A549 treated with Hydrocortisone at 1 μM for 4 hours (cell line): ENCODE measurements around the gene SHC2. TPM values are rescaled to one million over a fixed set of nuclear protein-coding genes. Genes with fewer than 3 reads are reported as not detected.

ENCODE experiments used
- total RNA-seq: library from RNA; stranded (reverse); fragments of 200-300 nt; extraction: Qiagen RNA extraction; gene quantifications from 5 replicates; pipeline ENCODE4 v1.2.3, GENCODE V29; 2022

SHC2 gene
- total RNA-seq = 0.77 to 1.5 TPM (median 0.99 TPM) in 5 replicates

GRCh38 chr19:460877-461720 lies at the start of gene SHC2:
TSS of gene SHC2 (minus strand) at chr19:461033. CDS start at chr19:460996, 37 bp downstream.

DNA sequence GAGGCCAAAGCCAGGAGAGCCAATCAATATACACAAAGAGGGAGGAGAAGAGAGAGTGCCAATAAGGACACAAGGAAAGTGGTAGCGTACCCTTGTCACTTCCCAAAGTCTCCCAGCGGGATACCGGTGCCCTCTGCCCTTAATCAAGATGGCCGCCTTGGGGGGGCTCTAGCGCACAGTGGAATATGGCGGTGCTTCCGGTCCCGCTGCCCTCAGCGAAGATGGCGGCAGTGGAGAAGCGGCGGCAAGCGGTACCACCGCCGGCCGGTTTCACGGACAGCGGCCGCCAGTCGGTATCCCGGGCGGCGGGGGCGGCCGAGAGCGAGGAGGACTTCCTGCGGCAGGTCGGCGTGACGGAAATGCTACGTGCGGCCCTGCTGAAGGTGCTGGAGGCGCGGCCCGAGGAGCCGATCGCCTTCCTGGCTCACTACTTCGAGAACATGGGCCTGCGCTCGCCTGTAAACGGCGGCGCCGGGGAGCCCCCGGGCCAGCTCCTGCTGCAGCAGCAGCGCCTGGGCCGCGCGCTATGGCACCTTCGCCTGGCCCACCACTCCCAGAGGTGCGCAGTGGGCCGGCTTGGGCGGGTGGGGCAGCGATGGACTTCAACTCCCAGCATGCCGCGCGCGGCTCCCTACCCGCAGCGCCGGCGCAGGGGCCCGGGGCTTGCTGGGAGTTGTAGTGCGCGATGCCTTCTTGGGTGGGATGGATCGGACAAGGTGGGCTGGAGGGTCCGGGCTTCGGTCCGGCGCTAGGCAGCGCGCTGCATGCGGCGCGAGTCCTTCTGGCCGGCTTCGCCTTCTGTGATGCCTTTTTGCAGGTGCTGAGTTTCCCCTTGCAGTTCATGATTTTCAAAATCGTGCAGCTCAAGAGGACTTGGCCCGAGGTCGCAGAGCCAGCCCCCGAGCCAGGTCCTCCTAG lies 46.7 kb upstream of the SHC2 start, which contains the start of gene TPGS1:
Gene TPGS1 (plus strand): TSS at position 212 of the 918 bp plus-strand sequence. CDS start 10 bp downstream, at position 222.

DNA sequence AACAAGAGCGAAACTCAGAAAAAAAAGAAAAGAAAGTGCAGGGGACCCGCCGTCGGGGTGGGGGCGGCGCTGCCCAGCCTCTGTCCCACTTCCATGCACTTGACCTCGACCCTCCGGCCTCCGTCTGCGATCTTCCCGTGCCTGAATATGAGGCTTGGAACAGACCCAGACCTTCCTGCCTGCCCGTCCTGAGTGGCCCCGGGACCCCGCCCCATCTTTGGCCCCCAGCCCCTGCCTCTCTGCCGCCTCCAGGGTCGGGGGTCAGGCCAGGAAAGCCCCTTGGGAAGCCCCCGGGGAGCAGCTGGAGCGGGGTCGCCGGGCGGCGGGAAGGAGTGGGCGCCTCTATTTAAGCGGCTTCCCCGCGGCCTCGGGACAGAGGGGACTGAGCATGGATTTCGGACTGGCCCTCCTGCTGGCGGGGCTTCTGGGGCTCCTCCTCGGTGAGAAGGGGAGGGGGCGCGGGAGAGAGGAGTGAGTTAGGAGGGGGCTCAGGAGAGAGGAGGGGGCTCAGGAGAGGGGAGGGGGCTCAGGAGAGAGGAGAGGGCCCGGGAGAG lies 35.4 kb upstream of the SHC2 start, which contains the start of gene MADCAM1:
Gene MADCAM1 (plus strand): TSS at position 375 of the 554 bp plus-strand sequence. CDS start 14 bp downstream, at position 389.

DNA sequence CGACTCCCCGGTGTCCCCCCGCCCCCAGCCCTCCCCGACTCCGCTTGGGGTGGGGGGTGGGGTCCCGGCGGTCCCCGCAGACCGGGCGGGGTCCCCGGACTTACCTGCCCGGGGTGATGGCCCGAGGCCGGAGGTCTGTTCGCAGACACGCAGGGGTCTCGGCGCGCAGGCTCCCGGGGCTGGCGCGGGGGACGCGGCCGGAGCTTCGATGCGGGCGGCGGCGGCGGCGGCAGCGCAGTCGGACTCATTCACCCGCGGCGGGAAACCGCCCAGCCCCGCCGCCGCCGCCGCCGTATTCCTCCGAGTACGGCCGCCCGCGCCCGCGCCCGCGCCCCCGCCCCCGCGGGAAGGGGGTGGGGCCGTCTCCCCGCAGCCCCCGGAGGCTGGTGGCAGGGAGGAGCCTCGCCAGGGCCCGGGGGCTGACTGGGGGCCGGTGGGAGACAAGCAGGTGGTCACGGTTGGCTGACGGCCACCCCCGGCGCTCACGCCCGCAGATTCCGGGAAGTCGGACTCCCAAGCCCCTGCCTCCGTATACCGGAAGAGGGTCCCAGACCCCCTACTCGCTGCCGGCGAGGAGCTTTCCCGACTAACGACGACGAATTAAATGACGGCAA lies 51.8 kb downstream of the SHC2 start, which contains the start of gene C2CD4C:
Gene C2CD4C (minus strand): TSS at position 246 of the 614 bp plus-strand sequence. CDS start 786 bp downstream, outside the sequence.

Other genes with a start within 250 kb of the SHC2 start
- 85.3 to 109 TPM (median 99.8 TPM) in 5 replicates for gene PLPP2, start 169.6 kb downstream of the SHC2 start, total RNA-seq
- 15.1 to 22.7 TPM (median 18.3 TPM) in 5 replicates for gene MIER2, start 116.2 kb downstream of the SHC2 start, total RNA-seq
- gene C2CD4C, start 51.9 kb downstream of the SHC2 start, total RNA-seq = 0.22 to 0.68 TPM (median 0.59 TPM) in 5 replicates
- gene MADCAM1, start 35.5 kb upstream of the SHC2 start, total RNA-seq = 0.12 to 0.41 TPM (median 0.30 TPM) in 5 replicates
- gene TPGS1, start 46.5 kb upstream of the SHC2 start, total RNA-seq = 9.8 to 16.5 TPM (median 15.3 TPM) in 5 replicates
- 67.9 to 93.1 TPM (median 87.3 TPM) in 5 replicates for gene CDC34, start 70.7 kb upstream of the SHC2 start, total RNA-seq
- gene GZMM, start 83.0 kb upstream of the SHC2 start, total RNA-seq = 0.30 to 0.48 TPM (median 0.39 TPM) in 5 replicates
- 645 to 729 TPM (median 699 TPM) in 5 replicates for gene BSG, start 111.6 kb upstream of the SHC2 start, total RNA-seq
- 30.4 to 38.9 TPM (median 35.2 TPM) in 5 replicates for gene HCN2, start 128.8 kb upstream of the SHC2 start, total RNA-seq
- 68.0 to 91.4 TPM (median 86.6 TPM) in 5 replicates for gene POLRMT, start 172.5 kb upstream of the SHC2 start, total RNA-seq
- 0.37 to 0.75 TPM (median 0.55 TPM) in 5 replicates for gene FGF22, start 178.8 kb upstream of the SHC2 start, total RNA-seq
- 53.5 to 72.9 TPM (median 70.7 TPM) in 5 replicates for gene RNF126, start 202.2 kb upstream of the SHC2 start, total RNA-seq
- 210 to 272 TPM (median 239 TPM) in 5 replicates for gene FSTL3, start 215.4 kb upstream of the SHC2 start, total RNA-seq
- 0.16 to 0.23 TPM in 2 of 5 replicates, not detected in the others for gene PRSS57, start 234.4 kb upstream of the SHC2 start, total RNA-seq
- gene PALM, start 247.9 kb upstream of the SHC2 start, total RNA-seq = 12.0 to 17.9 TPM (median 14.3 TPM) in 5 replicates